ENCODE data around the gene CDH13.

Gene CDH13

DNA sequence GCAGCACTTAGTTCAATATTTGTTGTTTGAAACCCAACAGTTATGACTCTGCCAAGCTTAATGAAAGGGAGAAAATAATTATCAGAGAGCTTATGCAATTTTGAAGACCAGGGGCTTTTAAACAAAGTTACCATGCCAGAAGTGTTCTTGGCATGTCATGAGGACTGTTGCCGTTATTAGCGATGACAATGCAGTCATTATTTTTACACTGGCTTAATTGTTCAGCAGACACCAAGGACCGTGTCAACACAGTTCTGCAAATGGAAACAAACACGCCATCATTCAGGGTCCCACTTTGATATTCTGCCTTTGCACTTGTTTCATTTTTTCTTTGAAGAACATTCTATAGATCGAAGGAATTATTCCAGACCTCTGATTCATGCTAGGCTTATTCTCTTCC, 518.5 kb downstream of the CDH13 start:
- TF ChIP-seq, protein P1, sequence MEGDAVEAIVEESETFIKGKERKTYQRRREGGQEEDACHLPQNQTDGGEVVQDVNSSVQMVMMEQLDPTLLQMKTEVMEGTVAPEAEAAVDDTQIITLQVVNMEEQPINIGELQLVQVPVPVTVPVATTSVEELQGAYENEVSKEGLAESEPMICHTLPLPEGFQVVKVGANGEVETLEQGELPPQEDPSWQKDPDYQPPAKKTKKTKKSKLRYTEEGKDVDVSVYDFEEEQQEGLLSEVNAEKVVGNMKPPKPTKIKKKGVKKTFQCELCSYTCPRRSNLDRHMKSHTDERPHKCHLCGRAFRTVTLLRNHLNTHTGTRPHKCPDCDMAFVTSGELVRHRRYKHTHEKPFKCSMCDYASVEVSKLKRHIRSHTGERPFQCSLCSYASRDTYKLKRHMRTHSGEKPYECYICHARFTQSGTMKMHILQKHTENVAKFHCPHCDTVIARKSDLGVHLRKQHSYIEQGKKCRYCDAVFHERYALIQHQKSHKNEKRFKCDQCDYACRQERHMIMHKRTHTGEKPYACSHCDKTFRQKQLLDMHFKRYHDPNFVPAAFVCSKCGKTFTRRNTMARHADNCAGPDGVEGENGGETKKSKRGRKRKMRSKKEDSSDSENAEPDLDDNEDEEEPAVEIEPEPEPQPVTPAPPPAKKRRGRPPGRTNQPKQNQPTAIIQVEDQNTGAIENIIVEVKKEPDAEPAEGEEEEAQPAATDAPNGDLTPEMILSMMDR (IDR thresholded peaks at IDR 0.05; ENCODE audit: low read depth, low read length) = no peak
- no peak overlapping the region for H3K4me3 ChIP-seq (ENCODE audit: low read depth, low read length)

DNA sequence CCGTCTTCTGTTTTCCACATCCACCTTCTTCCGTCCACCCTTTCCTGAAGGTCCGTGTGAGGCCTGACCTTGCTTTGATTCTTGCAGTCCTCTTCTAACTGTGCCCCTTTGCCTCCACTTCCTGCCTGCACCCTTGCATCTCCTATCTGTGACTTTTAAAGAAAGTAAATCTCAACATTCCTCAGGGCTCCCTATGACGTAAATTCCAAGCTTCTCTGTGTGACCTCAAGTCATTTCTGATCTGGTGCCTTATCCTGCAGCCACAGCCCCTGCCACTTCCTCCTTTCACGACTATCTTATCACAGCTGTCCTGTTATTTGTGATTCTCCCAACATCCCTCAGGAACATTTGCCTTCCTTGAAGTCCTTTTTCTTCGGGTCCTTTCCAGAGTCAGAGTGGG, 520.5 kb downstream of the CDH13 start:
- no peak overlapping the region for H3K4me3 ChIP-seq (ENCODE audit: low read depth, low read length)
- TF ChIP-seq, protein P1 (IDR thresholded peaks at IDR 0.05; ENCODE audit: low read depth, low read length) = no peak

DNA sequence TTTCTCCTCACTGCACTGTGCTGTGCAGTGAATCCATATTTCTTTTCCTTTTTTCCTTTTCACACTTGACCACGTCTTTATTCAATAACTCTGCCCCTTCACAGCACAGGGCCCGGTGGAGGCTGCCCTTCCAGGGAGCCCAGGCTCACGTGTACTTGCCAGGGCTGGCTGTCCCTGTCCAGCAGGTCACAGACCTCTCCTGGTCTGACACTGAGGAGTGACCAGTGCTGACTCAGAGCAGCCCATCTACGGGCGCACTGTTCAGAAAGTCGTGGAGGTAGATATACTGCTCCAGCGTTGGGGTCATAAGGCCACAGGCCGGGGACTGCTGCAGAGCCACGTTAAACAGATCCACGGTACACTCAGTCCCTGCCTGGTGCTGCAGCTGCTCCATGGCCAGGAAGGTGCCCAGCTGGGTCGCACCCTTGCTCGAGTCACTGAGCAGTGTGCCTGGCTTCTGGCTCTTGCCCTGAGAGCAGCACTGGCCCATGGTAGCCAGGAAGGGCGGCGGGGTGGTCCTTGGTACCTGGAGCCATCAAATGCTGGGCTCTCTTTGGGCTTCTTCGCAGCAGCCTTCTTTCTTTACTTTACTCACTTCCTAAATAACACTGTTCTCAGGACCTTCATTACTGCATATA, 531.7 kb downstream of the CDH13 start:
- no peak overlapping the region for H3K4me3 ChIP-seq (ENCODE audit: low read depth, low read length)
- TF ChIP-seq, protein P1 (IDR thresholded peaks at IDR 0.05; ENCODE audit: low read depth, low read length) = no peak

DNA sequence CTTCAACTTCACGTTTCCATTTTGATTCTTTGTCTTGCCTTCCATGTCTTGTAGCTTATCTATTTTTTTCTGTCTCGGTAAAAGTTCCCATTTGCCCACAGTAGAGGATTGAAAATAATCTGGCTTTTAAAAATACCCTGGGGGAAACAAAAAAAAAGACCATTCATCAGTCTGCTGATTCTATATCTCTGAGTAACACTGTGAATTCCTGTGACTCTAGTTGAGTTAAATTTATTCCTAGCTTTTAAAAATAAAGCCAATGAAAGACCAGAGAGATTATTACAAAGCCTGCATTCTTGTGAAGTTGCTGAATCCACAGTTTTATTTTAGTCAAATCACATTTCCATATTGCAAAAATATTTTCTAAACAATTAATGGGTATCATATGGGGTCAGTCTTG, 532.3 kb downstream of the CDH13 start:
- H3K4me3 ChIP-seq (ENCODE audit: low read depth, low read length) = no peak overlapping the region
- TF ChIP-seq, protein P1 (IDR thresholded peaks at IDR 0.05; ENCODE audit: low read depth, low read length) = no peak

DNA sequence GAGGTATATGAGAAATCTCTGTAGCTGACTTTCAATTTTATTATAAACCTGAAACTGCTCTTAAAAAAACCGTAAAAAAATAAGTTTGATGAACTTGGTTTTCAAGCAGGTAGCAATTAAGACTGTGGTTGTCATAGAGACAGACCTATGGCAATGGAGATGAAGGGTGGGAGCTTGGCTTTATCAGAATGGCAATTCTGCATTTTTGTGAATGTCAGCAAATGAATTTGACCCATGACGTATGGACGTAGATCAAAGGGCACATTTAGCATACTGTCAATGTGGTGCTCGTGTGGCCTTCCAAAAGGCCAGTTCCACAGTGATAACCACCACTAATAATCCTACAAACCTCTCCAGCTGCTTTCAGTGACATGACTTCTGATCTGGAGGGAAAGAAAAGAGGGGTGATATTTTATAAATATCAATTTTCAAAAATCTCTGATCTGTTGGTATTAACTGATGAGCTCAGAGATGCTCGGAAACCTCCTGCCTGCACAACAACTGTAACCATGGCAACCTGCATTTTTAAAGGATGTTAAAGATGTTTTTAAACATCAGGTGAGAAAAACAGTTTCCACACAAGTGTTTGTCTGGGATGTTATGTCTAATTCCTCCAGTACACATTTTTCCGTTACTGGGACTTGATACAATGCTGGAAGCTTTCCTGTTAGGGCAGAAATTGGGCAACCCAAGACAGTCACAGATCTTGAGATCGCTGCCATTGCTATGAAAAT, 533.7 kb downstream of the CDH13 start:
- TF ChIP-seq, protein P1 (IDR thresholded peaks at IDR 0.05; ENCODE audit: low read depth, low read length) = no peak
- H3K4me3 ChIP-seq (ENCODE audit: low read depth, low read length) = no peak overlapping the region

DNA sequence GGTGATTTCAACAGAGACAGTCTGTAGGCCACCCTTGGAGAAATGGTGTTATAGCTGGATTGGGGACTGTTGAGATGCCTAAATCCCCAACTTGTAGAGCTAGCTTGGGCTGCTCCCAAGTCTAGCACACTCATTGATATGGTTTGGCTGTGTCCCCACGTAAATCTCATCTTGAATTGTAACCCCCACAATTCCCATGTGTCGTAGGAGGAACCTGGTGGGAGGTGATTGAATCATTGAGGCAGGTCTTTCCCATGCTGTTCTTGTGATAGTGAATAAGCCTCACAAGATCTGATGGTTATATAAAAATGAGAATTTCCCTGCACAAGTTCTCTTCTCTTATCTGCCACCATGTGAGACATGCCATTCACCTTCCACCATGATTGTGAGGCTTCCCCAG, 536.0 kb downstream of the CDH13 start:
- TF ChIP-seq, protein P1 (IDR thresholded peaks at IDR 0.05; ENCODE audit: low read depth, low read length) = no peak
- no peak overlapping the region for H3K4me3 ChIP-seq (ENCODE audit: low read depth, low read length)

DNA sequence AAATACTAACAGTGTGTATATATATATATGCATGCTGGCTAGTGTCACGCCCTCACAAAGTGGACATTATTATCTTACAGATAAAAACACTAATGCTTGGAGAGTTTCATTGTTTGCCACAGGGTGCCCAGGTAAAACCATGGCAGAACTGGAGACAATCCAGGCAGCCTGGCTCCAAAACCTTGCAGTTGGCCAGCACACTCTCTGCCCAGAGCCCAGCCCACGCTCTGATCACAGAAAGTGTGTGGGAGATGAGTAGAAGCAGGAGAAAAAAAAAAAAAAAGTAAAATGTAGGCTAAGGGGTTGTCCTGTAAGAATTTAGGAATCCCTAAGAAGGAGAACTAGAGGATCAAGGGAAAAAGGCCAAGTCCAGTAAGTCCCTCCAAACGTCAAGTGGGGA, 538.0 kb downstream of the CDH13 start:
- TF ChIP-seq, protein P1 (IDR thresholded peaks at IDR 0.05; ENCODE audit: low read depth, low read length) = no peak
- no peak overlapping the region for H3K4me3 ChIP-seq (ENCODE audit: low read depth, low read length)
